HepG2 (cell line): Measurements from ENCODE around the gene MBLAC1. TPM values are rescaled to one million over a fixed set of nuclear protein-coding genes. Genes with fewer than 3 reads are reported as not detected.
A peak's percentile ranks its signal among the peaks of the same experiment; 100 is the strongest.

ENCODE experiments used
- AKAP8 ChIP-seq: sonication (generic); formaldehyde crosslinking; IDR thresholded peaks from 2 replicates; pipeline ENCODE4 v1.5.1; 2020; ENCODE audit warnings: mild to moderate bottlenecking, missing genetic modification reagents
- ATAD3A ChIP-seq: sonication (generic); formaldehyde crosslinking; IDR thresholded peaks from 2 replicates; pipeline ENCODE4 v1.4.0; 2020; ENCODE audit warnings: missing genetic modification reagents
- ATF7-NPFF ChIP-seq: sonication (generic); formaldehyde crosslinking; IDR thresholded peaks from 2 replicates; pipeline ENCODE4 v1.8.1; 2023; ENCODE audit warnings: mild to moderate bottlenecking, low read depth, missing genetic modification reagents, moderate library complexity
- GLI4 ChIP-seq: sonication (generic); formaldehyde crosslinking; IDR thresholded peaks from 2 replicates; pipeline ENCODE4 v1.5.1; 2020; ENCODE audit warnings: missing genetic modification reagents, mild to moderate bottlenecking, moderate library complexity, borderline replicate concordance
- HNRNPUL1 ChIP-seq: fragments of 200-400 bp; formaldehyde crosslinking; IDR thresholded peaks from 2 replicates; pipeline ENCODE4 v1.6.1; 2017; ENCODE audit warnings: low read depth, mild to moderate bottlenecking, low read length, moderate library complexity
- HOXA7 ChIP-seq: sonication (generic); formaldehyde crosslinking; IDR thresholded peaks from 2 replicates; pipeline ENCODE4 v1.8.1; 2022; ENCODE audit warnings: mild to moderate bottlenecking, missing genetic modification reagents, moderate library complexity
- JUN ChIP-seq: sonication (generic); formaldehyde crosslinking; IDR thresholded peaks from 2 replicates; pipeline ENCODE4 v1.4.0; 2020; ENCODE audit warnings: mild to moderate bottlenecking, missing genetic modification reagents
- JUNB ChIP-seq: sonication (generic); formaldehyde crosslinking; IDR thresholded peaks from 2 replicates; pipeline ENCODE4 v1.8.0; 2022; ENCODE audit warnings: missing genetic modification reagents, mild to moderate bottlenecking, borderline replicate concordance
- KDM3A ChIP-seq: IDR thresholded peaks from 2 replicates; pipeline ENCODE4 v1.6.1; 2018; ENCODE audit warnings: low read depth, missing compliant biosample characterization
- MIER2 ChIP-seq: IDR thresholded peaks from 2 replicates; pipeline ENCODE4 v1.6.1; 2016; ENCODE audit warnings: missing biosample characterization, missing genetic modification reagents
- SMC3 ChIP-seq: IDR thresholded peaks from 2 replicates; pipeline ENCODE4 v1.6.1; 2011; ENCODE audit warnings: low read length, improper control_type of control experiment
- SNAI1 ChIP-seq: sonication (generic); formaldehyde crosslinking; IDR thresholded peaks from 2 replicates; pipeline ENCODE4 v1.5.0; 2020; ENCODE audit warnings: mild to moderate bottlenecking, missing genetic modification reagents, borderline replicate concordance
- TCF7 ChIP-seq: sonication (generic); IDR thresholded peaks from 2 replicates; pipeline ENCODE4 v1.6.1; 2016; ENCODE audit warnings: antibody characterized with exemption, low read depth
- YEATS2 ChIP-seq: sonication (generic); formaldehyde crosslinking; IDR thresholded peaks from 2 replicates; pipeline ENCODE4 v1.4.0; 2020; ENCODE audit warnings: missing genetic modification reagents, borderline replicate concordance
- YEATS4 ChIP-seq: sonication (generic); formaldehyde crosslinking; IDR thresholded peaks from 2 replicates; pipeline ENCODE4 v1.4.0; 2020; ENCODE audit warnings: missing genetic modification reagents, borderline replicate concordance
- ZBTB8A ChIP-seq: sonication (generic); formaldehyde crosslinking; IDR thresholded peaks from 2 replicates; pipeline ENCODE4 v1.4.0; 2020; ENCODE audit warnings: mild to moderate bottlenecking, low read depth, missing genetic modification reagents, borderline replicate concordance
- ZFP36 ChIP-seq: fragments of 150-350 bp; IDR thresholded peaks from 2 replicates; pipeline ENCODE4 v1.6.1; 2018; ENCODE audit warnings: borderline replicate concordance, low read length, low read depth; ENCODE audit not compliant: partially characterized antibody
- ZMYM2 ChIP-seq: sonication (generic); formaldehyde crosslinking; IDR thresholded peaks from 2 replicates; pipeline ENCODE4 v1.8.0; 2022; ENCODE audit warnings: mild to moderate bottlenecking, missing genetic modification reagents
- ZNF761 ChIP-seq: sonication (generic); formaldehyde crosslinking; conservative IDR thresholded peaks from 2 replicates; pipeline ENCODE4 v1.4.0; 2020; ENCODE audit warnings: mild to moderate bottlenecking, missing genetic modification reagents
- ZNF841 ChIP-seq: sonication (generic); formaldehyde crosslinking; IDR thresholded peaks from 2 replicates; pipeline ENCODE4 v1.8.1; 2023; ENCODE audit warnings: missing genetic modification reagents, borderline replicate concordance
- polyA plus RNA-seq, 8 experiments: library from polyadenylated mRNA; depleted of rRNA in 3 of 8; stranded (reverse) in 7 of 8; unstranded in 1 of 8; fragments of >200 nt; fragmentation: Illumina TruSeq in 4 of 8; extraction: Trizol in 4 of 8; gene quantifications; 2 replicates each; pipeline versions ENCODE4 v1.2.1 to v1.2.3, GENCODE V29; 2011 to 2016; ENCODE audit warnings: low read depth in 4 of 8, missing spikeins in 1 of 8, mixed read lengths in 1 of 8; ENCODE audit not compliant: insufficient read depth in 1 of 8
- total RNA-seq, 5 experiments: library from RNA; depleted of rRNA; stranded (reverse); fragments of >200 nt; fragmentation: Illumina TruSeq; extraction: Trizol; gene quantifications; 2 replicates each; pipeline ENCODE4 v1.2.3, GENCODE V29; 2016; ENCODE audit warnings: low read depth in 1 of 5
- TF ChIP-seq, protein P1 (sequence below): sonication (generic); formaldehyde crosslinking; IDR thresholded peaks from 2 replicates; pipeline ENCODE4 v1.4.0; 2020; ENCODE audit warnings: missing genetic modification reagents
- TF ChIP-seq, protein P2 (sequence below): sonication (generic); formaldehyde crosslinking; IDR thresholded peaks from 2 replicates; pipeline ENCODE4 v1.4.0; 2020; ENCODE audit warnings: missing genetic modification reagents, mild to moderate bottlenecking, borderline replicate concordance
- TF ChIP-seq, protein P3 (sequence below): sonication (generic); formaldehyde crosslinking; IDR thresholded peaks from 2 replicates; pipeline ENCODE4 v1.8.0; 2022; ENCODE audit warnings: missing genetic modification reagents, mild to moderate bottlenecking, inconsistent platforms, borderline replicate concordance

Gene MBLAC1
- total and polyA plus RNA-seq, 2 of the 13 experiments (the other 11 are each of a cell fraction or from before 2014, with no cell fraction given), result 0.79 to 2.1 TPM

DNA sequence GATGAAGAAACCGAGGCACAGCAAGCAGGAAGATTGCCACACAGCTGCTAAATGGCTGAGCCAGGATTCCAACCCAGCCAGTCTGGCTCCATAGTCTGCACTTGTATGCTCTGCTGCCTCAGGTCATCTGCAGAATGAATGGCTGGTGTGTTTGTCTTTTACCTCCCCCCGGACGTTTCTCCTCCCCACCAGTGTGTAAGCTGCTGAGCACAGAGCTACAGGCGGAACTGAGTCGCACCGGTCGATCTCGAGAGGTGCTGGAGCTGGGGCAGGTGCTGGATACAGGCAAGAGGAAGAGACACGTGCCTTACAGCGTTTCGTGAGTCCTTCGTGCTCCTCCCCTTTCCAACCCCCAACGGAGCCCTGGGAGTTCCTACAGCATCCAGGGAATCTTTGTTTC lies 4.7 kb upstream of the MBLAC1 start (continued):
- TF ChIP-seq ZBTB8A (no peak), HOXA7 (CRISPR knock-in tag) (no peak), SMC3 (no peak), ZMYM2 (peak; percentile 31; the same call in 1 of the 2 replicates), ZNF761 (no peak), MIER2 (no peak), ATF7-NPFF (CRISPR knock-in tag) (no peak), KDM3A (CRISPR knock-in tag) (no peak), JUN (CRISPR knock-in tag) (0 out of 2 replicates have a peak, but pooled peaks have one; percentile 63), HNRNPUL1 (no peak), TCF7 (no peak), YEATS2 (CRISPR knock-in tag) (peak; percentile 41; the same call in 1 of the 2 replicates), SNAI1 (CRISPR knock-in tag) (no peak), JUNB (CRISPR knock-in tag) (no peak; the same call in 1 of the 2 replicates), ZNF841 (CRISPR knock-in tag) (no peak), YEATS4 (peak; percentile 47; the same call in 1 of the 2 replicates), GLI4 (CRISPR knock-in tag) (no peak), ZFP36 (no peak), ATAD3A (CRISPR knock-in tag) (no peak), AKAP8 (CRISPR knock-in tag) (peak; percentile 61; the same call in 1 of the 2 replicates)
- TF ChIP-seq, protein P1, sequence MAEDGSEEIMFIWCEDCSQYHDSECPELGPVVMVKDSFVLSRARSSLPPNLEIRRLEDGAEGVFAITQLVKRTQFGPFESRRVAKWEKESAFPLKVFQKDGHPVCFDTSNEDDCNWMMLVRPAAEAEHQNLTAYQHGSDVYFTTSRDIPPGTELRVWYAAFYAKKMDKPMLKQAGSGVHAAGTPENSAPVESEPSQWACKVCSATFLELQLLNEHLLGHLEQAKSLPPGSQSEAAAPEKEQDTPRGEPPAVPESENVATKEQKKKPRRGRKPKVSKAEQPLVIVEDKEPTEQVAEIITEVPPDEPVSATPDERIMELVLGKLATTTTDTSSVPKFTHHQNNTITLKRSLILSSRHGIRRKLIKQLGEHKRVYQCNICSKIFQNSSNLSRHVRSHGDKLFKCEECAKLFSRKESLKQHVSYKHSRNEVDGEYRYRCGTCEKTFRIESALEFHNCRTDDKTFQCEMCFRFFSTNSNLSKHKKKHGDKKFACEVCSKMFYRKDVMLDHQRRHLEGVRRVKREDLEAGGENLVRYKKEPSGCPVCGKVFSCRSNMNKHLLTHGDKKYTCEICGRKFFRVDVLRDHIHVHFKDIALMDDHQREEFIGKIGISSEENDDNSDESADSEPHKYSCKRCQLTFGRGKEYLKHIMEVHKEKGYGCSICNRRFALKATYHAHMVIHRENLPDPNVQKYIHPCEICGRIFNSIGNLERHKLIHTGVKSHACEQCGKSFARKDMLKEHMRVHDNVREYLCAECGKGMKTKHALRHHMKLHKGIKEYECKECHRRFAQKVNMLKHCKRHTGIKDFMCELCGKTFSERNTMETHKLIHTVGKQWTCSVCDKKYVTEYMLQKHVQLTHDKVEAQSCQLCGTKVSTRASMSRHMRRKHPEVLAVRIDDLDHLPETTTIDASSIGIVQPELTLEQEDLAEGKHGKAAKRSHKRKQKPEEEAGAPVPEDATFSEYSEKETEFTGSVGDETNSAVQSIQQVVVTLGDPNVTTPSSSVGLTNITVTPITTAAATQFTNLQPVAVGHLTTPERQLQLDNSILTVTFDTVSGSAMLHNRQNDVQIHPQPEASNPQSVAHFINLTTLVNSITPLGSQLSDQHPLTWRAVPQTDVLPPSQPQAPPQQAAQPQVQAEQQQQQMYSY, result no peak
- TF ChIP-seq, protein P2, sequence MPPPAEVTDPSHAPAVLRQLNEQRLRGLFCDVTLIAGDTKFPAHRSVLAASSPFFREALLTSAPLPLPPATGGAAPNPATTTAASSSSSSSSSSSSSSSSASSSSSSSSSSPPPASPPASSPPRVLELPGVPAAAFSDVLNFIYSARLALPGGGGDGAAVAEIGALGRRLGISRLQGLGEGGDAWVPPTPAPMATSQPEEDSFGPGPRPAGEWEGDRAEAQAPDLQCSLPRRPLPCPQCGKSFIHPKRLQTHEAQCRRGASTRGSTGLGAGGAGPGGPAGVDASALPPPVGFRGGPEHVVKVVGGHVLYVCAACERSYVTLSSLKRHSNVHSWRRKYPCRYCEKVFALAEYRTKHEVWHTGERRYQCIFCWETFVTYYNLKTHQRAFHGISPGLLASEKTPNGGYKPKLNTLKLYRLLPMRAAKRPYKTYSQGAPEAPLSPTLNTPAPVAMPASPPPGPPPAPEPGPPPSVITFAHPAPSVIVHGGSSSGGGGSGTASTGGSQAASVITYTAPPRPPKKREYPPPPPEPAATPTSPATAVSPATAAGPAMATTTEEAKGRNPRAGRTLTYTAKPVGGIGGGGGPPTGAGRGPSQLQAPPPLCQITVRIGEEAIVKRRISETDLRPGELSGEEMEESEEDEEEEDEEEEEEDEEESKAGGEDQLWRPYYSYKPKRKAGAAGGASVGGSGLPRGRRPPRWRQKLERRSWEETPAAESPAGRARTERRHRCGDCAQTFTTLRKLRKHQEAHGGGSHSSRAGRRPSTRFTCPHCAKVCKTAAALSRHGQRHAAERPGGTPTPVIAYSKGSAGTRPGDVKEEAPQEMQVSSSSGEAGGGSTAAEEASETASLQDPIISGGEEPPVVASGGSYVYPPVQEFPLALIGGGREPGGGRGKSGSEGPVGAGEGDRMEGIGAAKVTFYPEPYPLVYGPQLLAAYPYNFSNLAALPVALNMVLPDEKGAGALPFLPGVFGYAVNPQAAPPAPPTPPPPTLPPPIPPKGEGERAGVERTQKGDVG (CRISPR knock-in tag), result no peak
- TF ChIP-seq, protein P3, sequence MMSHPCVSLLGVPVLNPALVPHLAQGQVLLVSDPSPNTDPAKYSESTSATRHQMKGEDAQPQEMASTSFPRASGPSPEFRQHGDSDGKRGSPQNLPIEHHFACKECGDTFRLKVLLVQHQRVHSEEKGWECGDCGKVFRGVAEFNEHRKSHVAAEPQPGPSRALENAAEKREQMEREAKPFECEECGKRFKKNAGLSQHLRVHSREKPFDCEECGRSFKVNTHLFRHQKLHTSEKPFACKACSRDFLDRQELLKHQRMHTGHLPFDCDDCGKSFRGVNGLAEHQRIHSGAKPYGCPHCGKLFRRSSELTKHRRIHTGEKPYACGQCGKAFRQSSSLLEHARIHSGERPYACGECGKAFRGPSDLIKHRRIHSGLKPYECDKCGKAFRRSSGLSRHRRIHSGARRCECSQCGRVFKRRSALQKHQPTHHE (CRISPR knock-in tag), result no peak
